GM19397 (cell line): ENCODE data around the gene SNAI1.
"Not testable (repeated sequence)": the region's sequence is repeated elsewhere in the genome, so short reads cannot be mapped to it uniquely, and the experiment has no call there.

Experiments
- ATAC-seq: cut with Tn5 transposase; IDR thresholded peaks from one replicate; pipeline ENCODE4 v1.9.1; 2021; ENCODE audit warnings: mild to moderate bottlenecking, moderate library complexity; ENCODE audit not compliant: unreplicated experiment

Gene SNAI1

GRCh38 chr20:49985617-49986016 is 2.8 kb downstream of the SNAI1 start:
- ATAC-seq, result no peak

- no peak for ATAC-seq
Measured at GRCh38 chr20:49986049-49986448, 3.3 kb downstream of the SNAI1 start.

- no peak for ATAC-seq
Measured at GRCh38 chr20:49987015-49987867, 4.5 kb downstream of the SNAI1 start.

GRCh38 chr20:49987868-49988690 is 5.3 kb downstream of the SNAI1 start:
- no peak for ATAC-seq

GRCh38 chr20:49989234-49990065 is 6.7 kb downstream of the SNAI1 start:
- ATAC-seq, result no peak

- ATAC-seq, result no peak
Measured at GRCh38 chr20:49990271-49990720, 7.5 kb downstream of the SNAI1 start.

- ATAC-seq, result no peak
Measured at GRCh38 chr20:49993301-49993751, 10.5 kb downstream of the SNAI1 start.

GRCh38 chr20:49995586-49995985 is 12.8 kb downstream of the SNAI1 start:
- no peak for ATAC-seq

- ATAC-seq, result not testable (repeated sequence)
Measured at GRCh38 chr20:49998478-49999188, 15.9 kb downstream of the SNAI1 start.

- no peak for ATAC-seq
Measured at GRCh38 chr20:49999329-49999728, 16.5 kb downstream of the SNAI1 start.

- ATAC-seq, result not testable (repeated sequence)
Measured at GRCh38 chr20:50000548-50001222, 17.9 kb downstream of the SNAI1 start.

GRCh38 chr20:50001784-50002311 is 19.1 kb downstream of the SNAI1 start:
- no peak for ATAC-seq

- ATAC-seq, result no peak
Measured at GRCh38 chr20:50003253-50003656, 20.5 kb downstream of the SNAI1 start.

- ATAC-seq, result no peak
Measured at GRCh38 chr20:50004229-50004628, 21.4 kb downstream of the SNAI1 start.

GRCh38 chr20:50005471-50005981 is 22.7 kb downstream of the SNAI1 start:
- ATAC-seq, result no peak

GRCh38 chr20:50007369-50007768 is 24.6 kb downstream of the SNAI1 start:
- no peak for ATAC-seq

- ATAC-seq, result no peak
Measured at GRCh38 chr20:50008007-50008406, 25.2 kb downstream of the SNAI1 start.

- ATAC-seq, result no peak
Measured at GRCh38 chr20:50009521-50010454, 27.0 kb downstream of the SNAI1 start.
